ENCODE data around the gene GTF2H4.

Gene GTF2H4

GRCh38 chr6:30882759-30883684 is 25.0 kb upstream of the GTF2H4 start:
- DNase-seq = peak; percentile 52

GRCh38 chr6:30883685-30884520 is 24.1 kb upstream of the GTF2H4 start, which contains the start of gene DDR1:
Gene DDR1, plus strand, starts transcription at chr6:30884519. Its CDS starts 4,211 bp downstream, at chr6:30888730.
- peak; percentile 64 for DNase-seq

- DNase-seq = peak; percentile 44
Measured at GRCh38 chr6:30884521-30885480, 23.2 kb upstream of the GTF2H4 start.

- DNase-seq = peak; percentile 76
Measured at GRCh38 chr6:30885481-30885998, 22.5 kb upstream of the GTF2H4 start.

- peak; percentile 72 for DNase-seq
Measured at GRCh38 chr6:30885999-30886896, 21.8 kb upstream of the GTF2H4 start.

- DNase-seq = no peak
Measured at GRCh38 chr6:30886897-30887255, 21.1 kb upstream of the GTF2H4 start.

- DNase-seq = no peak
Measured at GRCh38 chr6:30887901-30888815, 19.8 kb upstream of the GTF2H4 start.

GRCh38 chr6:30888816-30889495 is 19.1 kb upstream of the GTF2H4 start:
- no peak for DNase-seq

GRCh38 chr6:30889496-30889885 is 18.5 kb upstream of the GTF2H4 start:
- DNase-seq = no peak

- peak; percentile 82 for DNase-seq
Measured at GRCh38 chr6:30889921-30890645, 17.9 kb upstream of the GTF2H4 start.

- DNase-seq = no peak
Measured at GRCh38 chr6:30890646-30891449, 17.2 kb upstream of the GTF2H4 start.

- no peak for DNase-seq
Measured at GRCh38 chr6:30891450-30891723, 16.6 kb upstream of the GTF2H4 start.

- DNase-seq = no peak
Measured at GRCh38 chr6:30891816-30892538, 16.0 kb upstream of the GTF2H4 start.

- no peak for DNase-seq
Measured at GRCh38 chr6:30893001-30893591, 14.9 kb upstream of the GTF2H4 start.

GRCh38 chr6:30893666-30894065 is 14.3 kb upstream of the GTF2H4 start:
- DNase-seq = no peak

GRCh38 chr6:30894381-30894780 is 13.6 kb upstream of the GTF2H4 start:
- no peak for DNase-seq

GRCh38 chr6:30894935-30895334 is 13.1 kb upstream of the GTF2H4 start:
- DNase-seq = no peak
